HG03103 (cell line): Measurements from ENCODE around the gene LRP1B.
"Not testable (repeated sequence)": the region's sequence is repeated elsewhere in the genome, so short reads cannot be mapped to it uniquely, and the experiment has no call there.

Experiments
- ATAC-seq: cut with Tn5 transposase; IDR thresholded peaks from one replicate; pipeline ENCODE4 v1.9.1; 2021; ENCODE audit warnings: low read depth; ENCODE audit not compliant: unreplicated experiment

LRP1B gene

GRCh38 chr2:140348826-140349225 is 1782.0 kb downstream of the LRP1B start:
- no peak for ATAC-seq

- ATAC-seq, result no peak
Observed at GRCh38 chr2:140344838-140345237, 1786.0 kb downstream of the LRP1B start.

GRCh38 chr2:140344266-140344665 is 1786.5 kb downstream of the LRP1B start:
- not testable (repeated sequence) for ATAC-seq

GRCh38 chr2:140338795-140339194 is 1792.0 kb downstream of the LRP1B start:
- ATAC-seq, result no peak

- no peak for ATAC-seq
Observed at GRCh38 chr2:140337061-140337460, 1793.8 kb downstream of the LRP1B start.

GRCh38 chr2:140316345-140316744 is 1814.5 kb downstream of the LRP1B start:
- ATAC-seq, result no peak

- no peak for ATAC-seq
Observed at GRCh38 chr2:140311905-140312304, 1818.9 kb downstream of the LRP1B start.

GRCh38 chr2:140308706-140309105 is 1822.1 kb downstream of the LRP1B start:
- ATAC-seq, result no peak

GRCh38 chr2:140307532-140307931 is 1823.3 kb downstream of the LRP1B start:
- no peak for ATAC-seq

- ATAC-seq, result no peak
Observed at GRCh38 chr2:140295767-140296166, 1835.0 kb downstream of the LRP1B start.

GRCh38 chr2:140288726-140289125 is 1842.1 kb downstream of the LRP1B start:
- ATAC-seq, result no peak

- ATAC-seq, result no peak
Observed at GRCh38 chr2:140288213-140288612, 1842.6 kb downstream of the LRP1B start.

GRCh38 chr2:140286377-140286776 is 1844.4 kb downstream of the LRP1B start:
- no peak for ATAC-seq

- not testable (repeated sequence) for ATAC-seq
Observed at GRCh38 chr2:140277344-140277743, 1853.5 kb downstream of the LRP1B start.

GRCh38 chr2:140276661-140277060 is 1854.2 kb downstream of the LRP1B start:
- no peak for ATAC-seq

GRCh38 chr2:140275427-140275826 is 1855.4 kb downstream of the LRP1B start:
- no peak for ATAC-seq

GRCh38 chr2:140274891-140275290 is 1855.9 kb downstream of the LRP1B start:
- ATAC-seq, result no peak

GRCh38 chr2:140273958-140274357 is 1856.9 kb downstream of the LRP1B start:
- ATAC-seq, result no peak

GRCh38 chr2:140273408-140273807 is 1857.4 kb downstream of the LRP1B start:
- no peak for ATAC-seq

- ATAC-seq, result no peak
Observed at GRCh38 chr2:140270224-140270623, 1860.6 kb downstream of the LRP1B start.

GRCh38 chr2:140269000-140269399 is 1861.8 kb downstream of the LRP1B start:
- no peak for ATAC-seq

- no peak for ATAC-seq
Observed at GRCh38 chr2:140262908-140263307, 1867.9 kb downstream of the LRP1B start.

GRCh38 chr2:140257692-140258300 is 1873.0 kb downstream of the LRP1B start:
- ATAC-seq, result no peak
